GM12878 (cell line): ENCODE results near the gene PPP1R10. TPM values are rescaled to one million over a fixed set of nuclear protein-coding genes. Genes with fewer than 3 reads are reported as not detected.

Experiments
- ATAC-seq: fragments of 200-7000 bp; cut with Tn5 transposase; 3 replicates; pipeline ENCODE4 v1.9.1; 2020; ENCODE audit warnings: mild to moderate bottlenecking, moderate library complexity
- BruUV-seq: library from RNA; stranded (reverse); fragments of 400-500 nt; replicated peaks from 2 replicates; lab custom pipeline; 2021; lab: Mats Ljungman, UMichigan
- CTCF ChIA-PET: fragments of 300-600 bp; sonication (Branson Sonifier 250); formaldehyde crosslinking; extraction: SDS; loops from one replicate; lab custom pipeline; 2021; ENCODE audit warnings: inconsistent platforms; lab: Yijun Ruan, JAX
- POLR2A ChIA-PET: fragments of 350-600 bp; formaldehyde crosslinking; extraction: SDS; loops from one replicate; lab custom pipeline; 2021; ENCODE audit warnings: inconsistent platforms; lab: Charles Lee
- RAD21 ChIA-PET: fragments of 300-600 bp; sonication (Branson Sonifier 250); formaldehyde crosslinking; loops from one replicate; lab custom pipeline; 2023; ENCODE audit warnings: antibody characterized with exemption; ENCODE audit not compliant: unreplicated experiment; lab: Charles Lee
- SMC1A ChIA-PET: fragments of 300-600 bp; sonication (Branson Sonifier 250); formaldehyde crosslinking; loops from one replicate; lab custom pipeline; 2023; ENCODE audit not compliant: unreplicated experiment, uncharacterized antibody; lab: Charles Lee
- DNase-seq: peaks from one replicate; pipeline ENCODE4 v3.0.0-alpha.2; 2011; ENCODE audit warnings: low read depth, low spot score
- FAIRE-seq: peaks from 3 replicates; lab custom pipeline; 2011; peaks lifted over from hg19 to GRCh38; lab: Jason Lieb, UNC
- H2AFZ ChIP-seq: 2 replicates; pipeline ENCODE4 v1.6.0; 2011; ENCODE audit warnings: low read depth, low read length, control low read depth; ENCODE audit not compliant: control insufficient read depth
- H3K27ac ChIP-seq: 2 replicates; pipeline ENCODE4 v1.5.1; 2011; ENCODE audit warnings: control low read depth; ENCODE audit not compliant: control insufficient read depth, insufficient read depth
- H3K27me3 ChIP-seq, 2 experiments: replicated peaks in 1 of 2; 2 replicates each; pipeline versions ENCODE4 v1.6.0 to v1.6.1; 2011; ENCODE audit warnings: low read length in 1 of 2; ENCODE audit not compliant: control insufficient read depth in 2 of 2, insufficient read depth in 2 of 2
- H3K36me3 ChIP-seq, 2 experiments: 2 replicates each; pipeline ENCODE4 v1.5.1; 2011; ENCODE audit warnings: low read length in 1 of 2; ENCODE audit not compliant: control insufficient read depth in 2 of 2, insufficient read depth in 2 of 2
- H3K4me1 ChIP-seq: 2 replicates; pipeline ENCODE4 v1.6.1; 2011; ENCODE audit warnings: mild to moderate bottlenecking, low read length, moderate library complexity, mixed read lengths; ENCODE audit not compliant: control insufficient read depth, insufficient read depth
- H3K4me2 ChIP-seq: 2 replicates; pipeline ENCODE4 v1.6.0; 2011; ENCODE audit warnings: control low read depth; ENCODE audit not compliant: control insufficient read depth, insufficient read depth
- H3K4me3 ChIP-seq: fragments of 200-600 bp; sonication (generic); 2 replicates; pipeline ENCODE4 v1.5.1; 2016
- H3K79me2 ChIP-seq: 2 replicates; pipeline ENCODE4 v1.6.0; 2011; ENCODE audit warnings: low read length; ENCODE audit not compliant: control insufficient read depth, insufficient read depth
- H3K9ac ChIP-seq: 2 replicates; pipeline ENCODE4 v1.8.0; 2011; ENCODE audit warnings: low read length, control low read depth, mixed read lengths; ENCODE audit not compliant: control insufficient read depth, insufficient read depth
- H3K9me3 ChIP-seq: replicated peaks from 3 replicates; pipeline ENCODE4 v1.5.1; 2011; ENCODE audit warnings: mild to moderate bottlenecking, low read length; ENCODE audit not compliant: control insufficient read depth, insufficient read depth
- H4K20me1 ChIP-seq: 2 replicates; pipeline ENCODE4 v1.6.0; 2011; ENCODE audit not compliant: control insufficient read depth, insufficient read depth
- CUX1 ChIP-seq: IDR thresholded peaks from 2 replicates; pipeline ENCODE4 v1.6.1; 2012; ENCODE audit warnings: improper control_type of control experiment, low read depth, low read length; ENCODE audit not compliant: insufficient replicate concordance
- DPF2 ChIP-seq: fragments of 450-650 bp; IDR thresholded peaks from 2 replicates; pipeline ENCODE4 v1.6.1; 2017; ENCODE audit warnings: mild to moderate bottlenecking
- EED ChIP-seq: sonication (generic); IDR thresholded peaks from 2 replicates; pipeline ENCODE4 v1.6.1; 2016; ENCODE audit warnings: antibody characterized with exemption, low read depth
- FOXM1 ChIP-seq: IDR thresholded peaks from 2 replicates; pipeline ENCODE4 v1.6.1; 2012; ENCODE audit warnings: low read depth, mild to moderate bottlenecking, inconsistent platforms, low read length, moderate library complexity
- IRF5 ChIP-seq: fragments of 450-650 bp; IDR thresholded peaks from 2 replicates; pipeline ENCODE4 v1.6.1; 2017; ENCODE audit warnings: borderline replicate concordance
- MLLT1 ChIP-seq: fragments of 450-650 bp; IDR thresholded peaks from 2 replicates; pipeline ENCODE4 v1.6.1; 2016; ENCODE audit warnings: mild to moderate bottlenecking
- MXI1 ChIP-seq: fragments of 150-350 bp; IDR thresholded peaks from 2 replicates; pipeline ENCODE4 v1.6.1; 2011; ENCODE audit warnings: low read depth, mild to moderate bottlenecking, inconsistent platforms, low read length, improper control_type of control experiment
- PBX3 ChIP-seq: IDR thresholded peaks from 2 replicates; pipeline ENCODE4 v1.6.1; 2011; ENCODE audit warnings: mild to moderate bottlenecking, low read depth, low read length, moderate library complexity; ENCODE audit not compliant: insufficient replicate concordance
- SMARCA5 ChIP-seq: fragments of 450-650 bp; IDR thresholded peaks from 2 replicates; pipeline ENCODE4 v1.6.1; 2017; ENCODE audit warnings: mild to moderate bottlenecking
- TCF3 ChIP-seq: IDR thresholded peaks from 2 replicates; pipeline ENCODE4 v1.6.1; 2012; ENCODE audit warnings: low read depth, mild to moderate bottlenecking, low read length, borderline replicate concordance; ENCODE audit not compliant: insufficient read depth
- ZNF207 ChIP-seq: fragments of 450-650 bp; IDR thresholded peaks from 2 replicates; pipeline ENCODE4 v1.6.1; 2014; ENCODE audit warnings: antibody characterized with exemption, mild to moderate bottlenecking, borderline replicate concordance
- ZNF274 ChIP-seq: IDR thresholded peaks from one replicate; pipeline ENCODE4 v1.8.0; 2011; ENCODE audit not compliant: insufficient read length, insufficient read depth
- ZNF384 ChIP-seq: IDR thresholded peaks from 2 replicates; pipeline ENCODE4 v1.6.1; 2012; ENCODE audit warnings: low read depth, mild to moderate bottlenecking, low read length, improper control_type of control experiment, borderline replicate concordance
- ZNF622 ChIP-seq: fragments of 450-650 bp; IDR thresholded peaks from 2 replicates; pipeline ENCODE4 v1.6.1; 2017; ENCODE audit warnings: mild to moderate bottlenecking, inconsistent platforms
- ZZZ3 ChIP-seq: IDR thresholded peaks from 2 replicates; pipeline ENCODE4 v1.6.1; 2011; ENCODE audit warnings: low read depth; ENCODE audit not compliant: control insufficient read depth, insufficient read length
- WGBS: methylation state at CpG from one replicate; pipeline ENCODE4 v1.1.6; 2016; ENCODE audit warnings: low lambda C conversion rate; ENCODE audit not compliant: insufficient replicate concordance, insufficient coverage; ENCODE audit errors: missing lambda C conversion rate; 5-methylcytosine and 5-hydroxymethylcytosine counted together
- in situ Hi-C: fragments of 300-500 bp; cut with MboI; formaldehyde crosslinking; loops from 9 replicates; pipeline ENCODE4 v1.14.3; 2018; ENCODE audit warnings: mixed read lengths
- intact Hi-C: fragments of 100-400 bp; cut with micrococcal nuclease; formaldehyde crosslinking; loops from one replicate; pipeline ENCODE4 v1.14.2; 2022; ENCODE audit not compliant: unreplicated experiment
- polyA plus RNA-seq, 11 experiments: library from polyadenylated mRNA; depleted of rRNA in 4 of 11; unstranded in 6 of 11; stranded (reverse) in 5 of 11; fragments of >200 nt; fragmentation: Nextera tagmentation in 4 of 11; fragmentation: Illumina TruSeq in 1 of 11; extraction: Ambion mirVana in 4 of 11; extraction: Trizol in 1 of 11; gene quantifications; 1 replicate in 1 of 11; 2 replicates in 10 of 11; pipeline versions ENCODE4 v1.2.1 to v1.2.3, GENCODE V29; 2011 to 2016; ENCODE audit warnings: inconsistent platforms in 2 of 11, missing spikeins in 2 of 11, low read depth in 1 of 11
- total RNA-seq, 4 experiments: library from RNA; depleted of rRNA in 3 of 4; stranded (reverse); fragments of >200 nt in 3 of 4; fragmentation: Illumina TruSeq in 1 of 4; extraction: Trizol in 1 of 4; gene quantifications; 2 replicates each; pipeline versions ENCODE4 v1.2.1 to v1.2.3, GENCODE V29; 2013 to 2021

The PPP1R10 gene
- total and polyA plus RNA-seq, 10 of the 15 experiments (the other 5 are each of a cell fraction or from before 2014, with no cell fraction given), result 11.3 to 83.8 (median 41.2) TPM

DNA sequence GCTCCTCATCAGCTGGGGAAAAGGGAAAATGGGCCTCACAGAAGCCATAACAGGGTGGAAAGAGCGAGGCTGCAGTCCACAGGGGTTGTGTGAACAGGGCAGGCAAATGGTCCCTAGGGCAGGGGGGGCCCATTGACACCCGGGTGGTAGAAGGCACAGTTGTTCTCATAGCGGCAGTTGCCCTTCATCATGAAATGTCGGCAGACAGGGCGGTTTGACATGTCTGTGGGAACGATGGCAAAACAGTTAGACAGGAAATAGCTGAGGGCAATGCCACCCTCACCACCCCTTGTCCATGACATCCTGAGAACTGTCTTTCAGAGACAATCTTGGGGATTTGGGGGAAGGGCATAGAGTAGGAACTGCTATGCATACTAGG, 15.6 kb downstream of the PPP1R10 start:
- Histone ChIP-seq H3K79me2 (no peaks in the 10 kb centered on the region), H3K36me3 (peaks cover 26 to 37% of the 10 kb centered on the region in 2 experiments), H3K27ac (no peak overlapping the region), H3K4me2 (no peak overlapping the region), H3K9me3 (no peaks in the 10 kb centered on the region), H3K4me3 (no peak overlapping the region), H4K20me1 (peaks cover 3% of the 10 kb centered on the region; the same call in 1 of the 2 replicates), H3K27me3 (no peaks in the 10 kb centered on the region), H3K9ac (no peak overlapping the region)
- in situ Hi-C loops (no loop called here), intact Hi-C loops (no loop called here)
- ChIA-PET SMC1A (interaction anchor here (0.8 to 3.5 kb wide), 6 partner anchors 9 to 283 kb away, joined by 3 to 16 read pairs (median 4); partner anchors contain the start of gene DDR1), CTCF (interaction anchor here (1.2 to 10.3 kb wide), 4 partner anchors 10 to 130 kb away, joined by 5 to 188 read pairs (median 64); no protein-coding TSS in a partner anchor), POLR2A (interaction anchor here (2.5 kb wide), 1 partner anchor 11 kb away, joined by 10 read pairs; no protein-coding TSS in a partner anchor)
- ATAC-seq, result no peak
- 91% methylated on average over 6 of the region's 6 CpGs for WGBS
- no TSS peak for BruUV-seq
- TF ChIP-seq ZNF274, result no peak
- TF ChIP-seq PBX3, result no peak
- no peak for TF ChIP-seq MLLT1
- no peak for TF ChIP-seq SMARCA5
- TF ChIP-seq FOXM1, result no peak
- no peak for TF ChIP-seq DPF2
- no peak for TF ChIP-seq ZNF384
- TF ChIP-seq MXI1, result no peak
- TF ChIP-seq CUX1, result no peak
- no peak for TF ChIP-seq EED
- TF ChIP-seq TCF3, result no peak
- TF ChIP-seq IRF5, result no peak
- no peak for TF ChIP-seq ZZZ3
- TF ChIP-seq ZNF207, result no peak
- TF ChIP-seq ZNF622, result no peak
- TF ChIP-seq, all 136 proteins: peak for 0
- FAIRE-seq, result no peak
- no peak overlapping the region for H2AFZ ChIP-seq
- no peaks in the 10 kb centered on the region; the same call in 1 of the 2 replicates for H3K4me1 ChIP-seq
- DNase-seq, result no peak
- RAD21 ChIA-PET, result no interaction called here
